Loucy (cell line): ENCODE data around the gene CCDC12.

ENCODE experiments used
- H2AFZ ChIP-seq: fragments of 200-600 bp; sonication (generic); 2 replicates; pipeline ENCODE4 v1.6.0; 2016; ENCODE audit warnings: antibody characterized with exemption, mild to moderate bottlenecking, low read length, moderate library complexity
- H3F3A ChIP-seq: fragments of 200-600 bp; 2 replicates; pipeline ENCODE4 v1.6.0; 2016; ENCODE audit warnings: antibody characterized with exemption, low read depth, mild to moderate bottlenecking
- H3K27me3 ChIP-seq: fragments of 200-600 bp; sonication (generic); 2 replicates; pipeline ENCODE4 v1.6.1; 2014; ENCODE audit warnings: low read length, mild to moderate bottlenecking; ENCODE audit not compliant: insufficient read depth, poor library complexity, severe bottlenecking
- H3K36me3 ChIP-seq: fragments of 200-600 bp; sonication (generic); 2 replicates; pipeline ENCODE4 v1.6.1; 2016; ENCODE audit warnings: low read length; ENCODE audit not compliant: insufficient read depth
- H3K4me1 ChIP-seq: fragments of 200-600 bp; sonication (generic); 2 replicates; pipeline ENCODE4 v1.5.1; 2014; ENCODE audit warnings: low read length, mild to moderate bottlenecking; ENCODE audit not compliant: insufficient read depth, poor library complexity, severe bottlenecking
- H3K4me2 ChIP-seq: fragments of 200-600 bp; sonication (generic); 2 replicates; pipeline ENCODE4 v1.6.0; 2014; ENCODE audit warnings: antibody characterized with exemption, low read length, low read depth, mild to moderate bottlenecking; ENCODE audit not compliant: poor library complexity, severe bottlenecking
- H3K4me3 ChIP-seq: fragments of 200-600 bp; sonication (generic); 2 replicates; pipeline ENCODE4 v1.5.1; 2014; ENCODE audit warnings: low read length, mild to moderate bottlenecking, mixed read lengths; ENCODE audit not compliant: poor library complexity, severe bottlenecking
- H3K79me2 ChIP-seq: fragments of 200-600 bp; sonication (generic); 2 replicates; pipeline ENCODE4 v1.6.1; 2014; ENCODE audit warnings: low read length; ENCODE audit not compliant: insufficient read depth
- H3K9ac ChIP-seq: fragments of 200-600 bp; sonication (generic); 2 replicates; pipeline ENCODE4 v1.6.0; 2014; ENCODE audit warnings: mild to moderate bottlenecking, low read depth, low read length, moderate library complexity; ENCODE audit not compliant: poor library complexity, severe bottlenecking
- H3K9me2 ChIP-seq: fragments of 200-600 bp; sonication (generic); replicated peaks from 2 replicates; pipeline ENCODE4 v1.6.1; 2016; ENCODE audit warnings: low read depth, low read length, mixed read lengths
- H3K9me3 ChIP-seq: fragments of 200-600 bp; sonication (generic); 2 replicates; pipeline ENCODE4 v1.6.1; 2014; ENCODE audit warnings: mild to moderate bottlenecking, antibody characterized with exemption, low read length, low read depth; ENCODE audit not compliant: insufficient read depth
- H4K20me1 ChIP-seq: fragments of 200-600 bp; sonication (generic); 2 replicates; pipeline ENCODE4 v1.6.0; 2014; ENCODE audit warnings: antibody characterized with exemption, low read length, mild to moderate bottlenecking; ENCODE audit not compliant: insufficient read depth, poor library complexity, severe bottlenecking
- CTCF ChIP-seq: fragments of 200-600 bp; sonication (generic); conservative IDR thresholded peaks from 2 replicates; pipeline ENCODE4 v1.5.1; 2014; ENCODE audit warnings: mild to moderate bottlenecking, antibody characterized with exemption, low read length
- EZH2phosphoT487 ChIP-seq: fragments of 200-600 bp; IDR thresholded peaks from 2 replicates; pipeline ENCODE4 v1.6.1; 2018; ENCODE audit warnings: antibody characterized with exemption, mild to moderate bottlenecking, moderate library complexity, borderline replicate concordance

Gene CCDC12

GRCh38 chr3:46901591-46902187 is 74.9 kb downstream of the CCDC12 start:
- Histone ChIP-seq H3K27me3 (no peaks in the 10 kb centered on the region), H3K4me3 (no peak overlapping the region), H3K4me2 (no peak overlapping the region), H3K79me2 (no peaks in the 10 kb centered on the region), H2AFZ (no peak overlapping the region), H3K9ac (no peak overlapping the region), H3K4me1 (no peaks in the 10 kb centered on the region), H3K9me3 (no peaks in the 10 kb centered on the region), H3K9me2 (no peaks in the 10 kb centered on the region), H3K36me3 (no peaks in the 10 kb centered on the region), H3F3A (no peaks in the 10 kb centered on the region), H4K20me1 (no peaks in the 10 kb centered on the region)
- no peak for TF ChIP-seq EZH2phosphoT487
- TF ChIP-seq CTCF = no peak

GRCh38 chr3:46901061-46901460 is 75.5 kb downstream of the CCDC12 start:
- Histone ChIP-seq H3K79me2 (no peaks in the 10 kb centered on the region), H3K27me3 (no peaks in the 10 kb centered on the region), H3K4me2 (no peak overlapping the region), H3K9me3 (no peaks in the 10 kb centered on the region), H3K36me3 (no peaks in the 10 kb centered on the region), H3K9me2 (no peaks in the 10 kb centered on the region), H3F3A (no peaks in the 10 kb centered on the region), H3K9ac (no peak overlapping the region), H4K20me1 (no peaks in the 10 kb centered on the region), H3K4me1 (no peaks in the 10 kb centered on the region), H2AFZ (no peak overlapping the region), H3K4me3 (no peak overlapping the region)
- no peak for TF ChIP-seq CTCF
- TF ChIP-seq EZH2phosphoT487 = no peak

- no peaks in the 10 kb centered on the region for H3K9me3 ChIP-seq
- H3K4me2 ChIP-seq = no peak overlapping the region
- no peaks in the 10 kb centered on the region for H3F3A ChIP-seq
- no peaks in the 10 kb centered on the region for H3K27me3 ChIP-seq
- H3K4me1 ChIP-seq = no peaks in the 10 kb centered on the region
- no peak overlapping the region for H2AFZ ChIP-seq
- no peaks in the 10 kb centered on the region for H3K36me3 ChIP-seq
- no peaks in the 10 kb centered on the region for H3K9me2 ChIP-seq
- H4K20me1 ChIP-seq = no peaks in the 10 kb centered on the region
- no peaks in the 10 kb centered on the region for H3K79me2 ChIP-seq
- H3K9ac ChIP-seq = no peak overlapping the region
- TF ChIP-seq CTCF (no peak), EZH2phosphoT487 (no peak)
- no peak overlapping the region for H3K4me3 ChIP-seq
These were observed 76.2 kb downstream of the CCDC12 start for GRCh38 chr3:46900356-46900755.
